Measurements from ENCODE around the gene CENPU.

CENPU gene

GRCh38 chr4:184705692-184706091 is 28.2 kb downstream of the CENPU start:
- DNase-seq, result no peak

- no peak for DNase-seq
Observed at GRCh38 chr4:184702114-184702513, 31.8 kb downstream of the CENPU start.

- DNase-seq, result no peak
Observed at GRCh38 chr4:184699941-184700340, 34.0 kb downstream of the CENPU start.

- DNase-seq, result no peak
Observed at GRCh38 chr4:184697956-184698355, 35.9 kb downstream of the CENPU start.

- DNase-seq, result no peak
Observed at GRCh38 chr4:184695178-184695896, 38.6 kb downstream of the CENPU start.

- DNase-seq, result no peak
Observed at GRCh38 chr4:184694412-184694956, 39.4 kb downstream of the CENPU start.

- DNase-seq, result no peak
Observed at GRCh38 chr4:184693056-184693455, 40.8 kb downstream of the CENPU start.

- DNase-seq, result no peak
Observed at GRCh38 chr4:184689681-184690080, 44.2 kb downstream of the CENPU start.

GRCh38 chr4:184688447-184688846 is 45.4 kb downstream of the CENPU start:
- no peak for DNase-seq

GRCh38 chr4:184688005-184688404 is 45.9 kb downstream of the CENPU start:
- DNase-seq, result no peak

GRCh38 chr4:184684491-184685189 is 49.3 kb downstream of the CENPU start:
- DNase-seq, result no peak

- DNase-seq, result no peak
Observed at GRCh38 chr4:184681916-184682315, 52.0 kb downstream of the CENPU start.

GRCh38 chr4:184680698-184681097 is 53.2 kb downstream of the CENPU start:
- DNase-seq, result no peak

GRCh38 chr4:184675821-184676492 is 57.9 kb downstream of the CENPU start:
- DNase-seq, result no peak

- DNase-seq, result no peak
Observed at GRCh38 chr4:184675018-184675417, 58.9 kb downstream of the CENPU start.

- DNase-seq, result no peak
Observed at GRCh38 chr4:184674011-184674410, 59.9 kb downstream of the CENPU start.

GRCh38 chr4:184672741-184673140 is 61.2 kb downstream of the CENPU start:
- DNase-seq, result no peak

GRCh38 chr4:184671101-184671500 is 62.8 kb downstream of the CENPU start:
- DNase-seq, result no peak

- DNase-seq, result no peak
Observed at GRCh38 chr4:184669251-184669650, 64.6 kb downstream of the CENPU start.

GRCh38 chr4:184668511-184669114 is 65.3 kb downstream of the CENPU start:
- DNase-seq, result no peak

GRCh38 chr4:184668096-184668495 is 65.8 kb downstream of the CENPU start:
- no peak for DNase-seq

GRCh38 chr4:184666670-184667069 is 67.2 kb downstream of the CENPU start:
- no peak for DNase-seq

All from NCI-H1694 (cell line).